Liver (tissue), 9 donors: Measurements from ENCODE around the gene ZNF735. TPM values are rescaled to one million over a fixed set of nuclear protein-coding genes. Genes with fewer than 3 reads are reported as not detected.
"Not testable (repeated sequence)": the region's sequence is repeated elsewhere in the genome, so short reads cannot be mapped to it uniquely, and the experiment has no call there.

Source experiments
- DNase-seq: peaks from one replicate; pipeline ENCODE4 v3.0.0-alpha.2; 2017; ENCODE audit warnings: low spot score
- H3K27ac ChIP-seq, 2 donors: one replicate each; pipeline ENCODE4 v1.7.0; 2013; ENCODE audit warnings: inconsistent platforms in 2 of 2, low read length in 2 of 2, control low read depth in 1 of 2, low read depth in 1 of 2, mild to moderate bottlenecking in 1 of 2
- H3K27me3 ChIP-seq, 4 donors: one replicate each; pipeline versions ENCODE4 v1.6.1 to v1.7.0; 2013; ENCODE audit warnings: low read length in 3 of 4, inconsistent platforms in 1 of 4, mild to moderate bottlenecking in 1 of 4, moderate library complexity in 1 of 4; ENCODE audit not compliant: control insufficient read depth in 4 of 4, insufficient read depth in 4 of 4
- H3K36me3 ChIP-seq, 4 donors: one replicate each; pipeline versions ENCODE4 v1.6.1 to v1.7.0; 2013; ENCODE audit warnings: low read length in 3 of 4, mild to moderate bottlenecking in 3 of 4, low read depth in 1 of 4, moderate library complexity in 1 of 4; ENCODE audit not compliant: control insufficient read depth in 4 of 4, insufficient read depth in 3 of 4
- H3K4me1 ChIP-seq, 4 donors: one replicate each; pipeline versions ENCODE4 v1.6.1 to v1.7.0; 2013; ENCODE audit warnings: low read length in 3 of 4, mild to moderate bottlenecking in 3 of 4, moderate library complexity in 1 of 4; ENCODE audit not compliant: control insufficient read depth in 4 of 4, insufficient read depth in 4 of 4
- H3K4me3 ChIP-seq, 3 donors: one replicate each; pipeline versions ENCODE4 v1.6.1 to v1.7.0; 2013; ENCODE audit warnings: low read length in 3 of 3, control low read depth in 1 of 3, low read depth in 1 of 3, mild to moderate bottlenecking in 1 of 3
- H3K9ac ChIP-seq, 2 donors: one replicate each; pipeline ENCODE4 v1.7.0; 2013; ENCODE audit warnings: low read length in 2 of 2, mild to moderate bottlenecking in 2 of 2, moderate library complexity in 2 of 2, control low read depth in 1 of 2, low read depth in 1 of 2
- H3K9me3 ChIP-seq, 4 donors: one replicate each; pipeline versions ENCODE4 v1.6.1 to v1.7.0; 2013; ENCODE audit warnings: low read length in 3 of 4; ENCODE audit not compliant: control insufficient read depth in 4 of 4
- ATF3 ChIP-seq: IDR thresholded peaks from 2 replicates; pipeline ENCODE4 v1.6.1; 2016; ENCODE audit warnings: antibody characterized with exemption
- CTCF ChIP-seq: fragments of 150-350 bp; IDR thresholded peaks from 2 replicates; pipeline ENCODE4 v1.5.1; 2017; ENCODE audit warnings: improper control_type of control experiment, low read depth, low read length; ENCODE audit not compliant: missing input control
- EGR1 ChIP-seq, 2 donors: IDR thresholded peaks; 2 replicates each; pipeline ENCODE4 v1.6.1; 2016 to 2018; ENCODE audit warnings: antibody characterized with exemption in 2 of 2, low read depth in 2 of 2
- FOXA1 ChIP-seq: IDR thresholded peaks from 2 replicates; pipeline ENCODE4 v1.6.1; 2016; ENCODE audit warnings: antibody characterized with exemption
- FOXA2 ChIP-seq: IDR thresholded peaks from 2 replicates; pipeline ENCODE4 v1.6.1; 2016; ENCODE audit warnings: antibody characterized with exemption
- GABPA ChIP-seq, 2 donors: IDR thresholded peaks in 1 of 2; conservative IDR thresholded peaks in 1 of 2; 2 replicates each; pipeline ENCODE4 v1.6.1; 2016; ENCODE audit warnings: antibody characterized with exemption in 2 of 2, mild to moderate bottlenecking in 1 of 2, moderate library complexity in 1 of 2
- HNF4A ChIP-seq, 2 donors: conservative IDR thresholded peaks; 2 replicates each; pipeline ENCODE4 v1.6.1; 2016; ENCODE audit warnings: antibody characterized with exemption in 2 of 2, mild to moderate bottlenecking in 2 of 2
- HNF4G ChIP-seq: IDR thresholded peaks from 2 replicates; pipeline ENCODE4 v1.6.1; 2016; ENCODE audit warnings: antibody characterized with exemption
- RAD21 ChIP-seq, 2 donors: IDR thresholded peaks; 2 replicates each; pipeline ENCODE4 v1.6.1; 2016; ENCODE audit warnings: antibody characterized with exemption in 2 of 2, mild to moderate bottlenecking in 2 of 2
- REST ChIP-seq: IDR thresholded peaks from 2 replicates; pipeline ENCODE4 v1.6.1; 2016; ENCODE audit warnings: antibody characterized with exemption, mild to moderate bottlenecking
- RXRA ChIP-seq, 2 donors: IDR thresholded peaks; 2 replicates each; pipeline ENCODE4 v1.6.1; 2017 to 2018; ENCODE audit warnings: antibody characterized with exemption in 2 of 2, mild to moderate bottlenecking in 1 of 2
- SP1 ChIP-seq: IDR thresholded peaks from 2 replicates; pipeline ENCODE4 v1.6.1; 2018; ENCODE audit warnings: antibody characterized with exemption, mild to moderate bottlenecking
- TAF1 ChIP-seq: conservative IDR thresholded peaks from 2 replicates; pipeline ENCODE4 v1.6.1; 2016; ENCODE audit warnings: antibody characterized with exemption, mild to moderate bottlenecking
- YY1 ChIP-seq: IDR thresholded peaks from 2 replicates; pipeline ENCODE4 v1.6.1; 2016; ENCODE audit warnings: antibody characterized with exemption, mild to moderate bottlenecking
- ZBTB33 ChIP-seq: IDR thresholded peaks from 2 replicates; pipeline ENCODE4 v1.6.1; 2016; ENCODE audit warnings: antibody characterized with exemption
- WGBS: extraction: QIAGEN DNeasy Blood & Tissue Kit; methylation state at CpG from one replicate; pipeline ENCODE4 v1.1.7; 2013; 5-methylcytosine and 5-hydroxymethylcytosine counted together
- polyA plus RNA-seq, 2 donors: library from polyadenylated mRNA; stranded (reverse) in 1 of 2; unstranded in 1 of 2; fragments of 200-250 nt in 1 of 2; fragments of >200 nt in 1 of 2; fragmentation: Nextera tagmentation in 1 of 2; extraction: Ambion mirVana in 1 of 2; gene quantifications; one replicate each; pipeline versions ENCODE4 v1.2.1 to v1.2.3, GENCODE V29; 2013 to 2015
- total RNA-seq, 2 donors: library from RNA; depleted of rRNA; stranded (reverse); fragments of >200 nt; gene quantifications; one replicate each; pipeline ENCODE4 v1.2.3, GENCODE V29; 2014
- TF ChIP-seq, protein P1 (sequence below): IDR thresholded peaks from 2 replicates; pipeline ENCODE4 v1.6.1; 2016; ENCODE audit warnings: antibody characterized with exemption
- donor health status: healthy.
- donor health status: healthy.
- donor health status: healthy.
- donor health status: healthy.
- donor health status: healthy.

The ZNF735 gene
- total and polyA plus RNA-seq, 4 donors: not detected

GRCh38 chr7:64192775-64193174, 14.2 kb upstream of the ZNF735 start:
- no peaks in the 10 kb centered on the region for H3K36me3 ChIP-seq
- no peak overlapping the region for H3K27ac ChIP-seq
- TF ChIP-seq YY1: no peak
- no peak for TF ChIP-seq HNF4G
- no peak for TF ChIP-seq RAD21 (IDR thresholded peaks at IDR 0.05)
- TF ChIP-seq SP1: no peak
- no peak for TF ChIP-seq GABPA (IDR thresholded peaks at IDR 0.05 in 1 of 2, conservative IDR thresholded peaks at IDR 0.05 in 1 of 2)
- TF ChIP-seq EGR1 (IDR thresholded peaks at IDR 0.05; ENCODE audit: low read depth in 2 of 2): no peak
- no peak for TF ChIP-seq REST
- TF ChIP-seq FOXA2: no peak
- TF ChIP-seq, protein P1, sequence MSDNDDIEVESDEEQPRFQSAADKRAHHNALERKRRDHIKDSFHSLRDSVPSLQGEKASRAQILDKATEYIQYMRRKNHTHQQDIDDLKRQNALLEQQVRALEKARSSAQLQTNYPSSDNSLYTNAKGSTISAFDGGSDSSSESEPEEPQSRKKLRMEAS: no peak
- TF ChIP-seq ZBTB33: no peak
- no peak for TF ChIP-seq TAF1
- no peak for TF ChIP-seq ATF3
- TF ChIP-seq FOXA1: no peak
- no peak for TF ChIP-seq RXRA (IDR thresholded peaks at IDR 0.05)
- no peak for TF ChIP-seq CTCF
- TF ChIP-seq HNF4A (conservative IDR thresholded peaks at IDR 0.05): no peak
- WGBS: 70% methylated on average over 8 of the region's 8 CpGs
- H3K4me3 ChIP-seq: no peak overlapping the region
- no peak for DNase-seq
- no peak overlapping the region for H3K9ac ChIP-seq
- peaks cover 0 to 12% (median 4%) of the 10 kb centered on the region in 4 donors for H3K9me3 ChIP-seq
- no peaks in the 10 kb centered on the region for H3K4me1 ChIP-seq
- H3K27me3 ChIP-seq: no peaks in the 10 kb centered on the region

- H3K27ac ChIP-seq, H3K4me1 ChIP-seq, H3K36me3 ChIP-seq, H3K4me3 ChIP-seq, H3K27me3 ChIP-seq, DNase-seq, H3K9ac ChIP-seq: not testable (repeated sequence)
- 75% methylated on average over 5 of the region's 5 CpGs for whole genome bisulfite sequencing
- peaks cover 13 to 28% (median 15%) of the 10 kb centered on the region in 4 donors for H3K9me3 ChIP-seq
Observed at GRCh38 chr7:64219710-64220298, 12.8 kb downstream of the ZNF735 start.
